Brain microvascular endothelial cell (primary cell): Measurements from ENCODE around the gene ZNF736.
"Not testable (repeated sequence)": the region's sequence is repeated elsewhere in the genome, so short reads cannot be mapped to it uniquely, and the experiment has no call there.

Source experiments
- DNase-seq: peaks from one replicate; pipeline ENCODE4 v3.0.0-alpha.2; 2020
- H3K27ac ChIP-seq: fragments of 250-450 bp; sonication (Bioruptor Pico); 2 replicates; pipeline ENCODE4 v1.5.1; 2020; ENCODE audit warnings: mild to moderate bottlenecking, moderate library complexity
- H3K27me3 ChIP-seq: fragments of 250-450 bp; sonication (Bioruptor Pico); replicated peaks from 2 replicates; pipeline ENCODE4 v1.5.1; 2020; ENCODE audit warnings: mild to moderate bottlenecking
- H3K36me3 ChIP-seq: fragments of 250-450 bp; sonication (Bioruptor Pico); replicated peaks from 2 replicates; pipeline ENCODE4 v1.5.1; 2020; ENCODE audit warnings: mild to moderate bottlenecking
- H3K4me3 ChIP-seq: 2 replicates; pipeline ENCODE4 v1.5.1; 2011; ENCODE audit warnings: low read depth, mild to moderate bottlenecking, control low read depth, low read length, moderate library complexity
- in situ Hi-C: cut with HindIII; loops from 2 replicates; pipeline ENCODE4 v1.10.0; 2017; ENCODE audit warnings: low sequenced_read_pairs, low pct_ligation_motif_present
- TF ChIP-seq, protein P1 (sequence below): IDR thresholded peaks from 2 replicates; pipeline ENCODE4 v1.5.1; 2011; ENCODE audit warnings: low read depth, mild to moderate bottlenecking, moderate library complexity, low read length, control low read depth, inconsistent platforms; ENCODE audit errors: missing control alignments

The ZNF736 gene

DNA sequence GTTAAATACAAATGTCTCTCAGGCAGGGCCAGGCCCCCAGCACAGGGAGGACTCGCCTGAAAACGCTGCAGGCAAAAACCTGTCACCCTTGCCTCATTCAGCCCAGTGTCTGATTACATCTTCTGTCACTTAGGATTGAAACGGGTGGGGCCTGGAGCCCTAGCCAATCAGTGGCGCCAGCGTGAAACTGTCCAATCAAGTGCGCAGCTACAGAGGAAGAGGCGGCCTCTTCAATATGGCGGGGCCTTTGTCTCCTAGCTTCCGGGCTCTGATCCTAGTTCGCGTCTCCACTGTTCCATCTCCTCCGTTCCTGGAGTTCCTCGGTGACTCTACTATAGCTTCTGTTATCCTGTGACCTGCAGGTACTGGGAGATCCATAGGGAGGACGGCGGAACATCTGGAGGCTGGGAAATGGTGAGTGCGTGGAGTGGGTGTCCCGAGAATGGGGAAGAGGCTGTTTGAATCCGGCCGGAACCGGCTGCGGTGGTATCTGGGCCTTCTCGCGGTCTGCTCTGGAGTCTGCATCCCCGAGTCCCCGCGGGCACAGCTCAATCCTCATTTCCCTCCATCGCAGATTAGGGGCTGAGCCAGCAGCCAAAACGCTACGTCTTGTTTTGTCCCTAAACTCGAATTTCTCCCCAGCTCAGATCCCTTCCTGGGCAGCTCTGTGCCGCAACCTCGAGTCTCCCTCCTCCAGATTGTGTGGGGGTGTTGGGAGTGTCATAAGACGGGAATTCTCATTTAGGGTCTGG, at the start of gene ZNF736:
Gene ZNF736, plus strand, starts transcription at position 222 of the 752 bp plus-strand sequence. Its CDS starts 190 bp downstream, at position 412.
- TF ChIP-seq, protein P1, sequence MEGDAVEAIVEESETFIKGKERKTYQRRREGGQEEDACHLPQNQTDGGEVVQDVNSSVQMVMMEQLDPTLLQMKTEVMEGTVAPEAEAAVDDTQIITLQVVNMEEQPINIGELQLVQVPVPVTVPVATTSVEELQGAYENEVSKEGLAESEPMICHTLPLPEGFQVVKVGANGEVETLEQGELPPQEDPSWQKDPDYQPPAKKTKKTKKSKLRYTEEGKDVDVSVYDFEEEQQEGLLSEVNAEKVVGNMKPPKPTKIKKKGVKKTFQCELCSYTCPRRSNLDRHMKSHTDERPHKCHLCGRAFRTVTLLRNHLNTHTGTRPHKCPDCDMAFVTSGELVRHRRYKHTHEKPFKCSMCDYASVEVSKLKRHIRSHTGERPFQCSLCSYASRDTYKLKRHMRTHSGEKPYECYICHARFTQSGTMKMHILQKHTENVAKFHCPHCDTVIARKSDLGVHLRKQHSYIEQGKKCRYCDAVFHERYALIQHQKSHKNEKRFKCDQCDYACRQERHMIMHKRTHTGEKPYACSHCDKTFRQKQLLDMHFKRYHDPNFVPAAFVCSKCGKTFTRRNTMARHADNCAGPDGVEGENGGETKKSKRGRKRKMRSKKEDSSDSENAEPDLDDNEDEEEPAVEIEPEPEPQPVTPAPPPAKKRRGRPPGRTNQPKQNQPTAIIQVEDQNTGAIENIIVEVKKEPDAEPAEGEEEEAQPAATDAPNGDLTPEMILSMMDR, result no peak
- no peaks in the 10 kb centered on the region for H3K36me3 ChIP-seq
- H3K4me3 ChIP-seq, result peak within 1 kb of the TSS; percentile 82
- H3K27me3 ChIP-seq, result no peaks in the 10 kb centered on the region
- peak; percentile 94 for DNase-seq
- in situ Hi-C loops, result no loop called here
- peak within 1 kb of the TSS; percentile 84 for H3K27ac ChIP-seq

GRCh38 chr7:64266341-64266919, 47.3 kb upstream of the ZNF736 start:
- in situ Hi-C loops, result no loop called here

DNA sequence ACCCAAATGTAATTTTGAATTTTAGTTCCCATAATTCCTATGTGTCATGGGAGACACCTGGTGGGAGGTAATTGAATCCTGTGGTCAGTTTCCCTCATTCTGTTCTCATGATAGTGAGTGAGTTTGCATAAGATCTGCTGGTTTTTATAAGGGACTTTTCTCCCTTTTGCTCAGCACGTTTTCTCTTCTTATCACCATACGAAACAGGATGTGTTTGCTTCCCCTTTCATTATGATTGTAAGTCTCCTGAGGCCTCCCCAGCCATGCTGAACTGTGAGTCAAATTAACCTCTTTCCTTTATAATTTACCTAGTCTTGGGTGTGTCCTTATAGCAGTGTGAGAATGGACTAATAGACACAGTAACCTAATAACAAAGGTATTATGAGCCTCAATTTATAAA, 36.1 kb upstream of the ZNF736 start:
- Histone ChIP-seq H3K27me3 (no peaks in the 10 kb centered on the region), H3K36me3 (no peaks in the 10 kb centered on the region), H3K4me3 (no peak overlapping the region), H3K27ac (no peak overlapping the region)
- no peak for DNase-seq
- in situ Hi-C loops, result no loop called here
- TF ChIP-seq, protein P1, result no peak

More at GRCh38 chr7:64266341-64266919, 47.3 kb upstream of the ZNF736 start:
- TF ChIP-seq, protein P1, result no peak
- H3K36me3 ChIP-seq, result no peaks in the 10 kb centered on the region
- DNase-seq, result no peak
- H3K27ac ChIP-seq, result no peak overlapping the region
- no peaks in the 10 kb centered on the region for H3K27me3 ChIP-seq
- no peak overlapping the region for H3K4me3 ChIP-seq

- no peaks in the 10 kb centered on the region for H3K27me3 ChIP-seq
- in situ Hi-C loops, result no loop called here
Measured at GRCh38 chr7:64294701-64295420, 18.9 kb upstream of the ZNF736 start.

GRCh38 chr7:64297418-64297817, 16.3 kb upstream of the ZNF736 start:
- H3K27ac ChIP-seq, H3K4me3 ChIP-seq, DNase-seq, in situ Hi-C loops, H3K36me3 ChIP-seq, H3K27me3 ChIP-seq: not testable (repeated sequence)

More at GRCh38 chr7:64294701-64295420, 18.9 kb upstream of the ZNF736 start:
- Histone ChIP-seq H3K27ac (no peak overlapping the region), H3K36me3 (no peaks in the 10 kb centered on the region), H3K4me3 (no peak overlapping the region)
- DNase-seq, result no peak
- TF ChIP-seq, protein P1, result no peak

GRCh38 chr7:64300641-64301405, 12.9 kb upstream of the ZNF736 start:
- no peaks in the 10 kb centered on the region for H3K36me3 ChIP-seq
- no peak for DNase-seq

More at GRCh38 chr7:64300641-64301405, 12.9 kb upstream of the ZNF736 start:
- no peak overlapping the region for H3K27ac ChIP-seq
- no peak overlapping the region for H3K4me3 ChIP-seq
- TF ChIP-seq, protein P1, result no peak
- in situ Hi-C loops, result no loop called here
- no peaks in the 10 kb centered on the region for H3K27me3 ChIP-seq
